GM10847 (cell line): Measurements from ENCODE around the gene PROB1.

Experiments
- POLR2A ChIP-seq: IDR thresholded peaks from 2 replicates; pipeline ENCODE4 v1.6.1; 2011; ENCODE audit not compliant: insufficient read length; ENCODE audit errors: extremely low read depth

Gene PROB1

DNA sequence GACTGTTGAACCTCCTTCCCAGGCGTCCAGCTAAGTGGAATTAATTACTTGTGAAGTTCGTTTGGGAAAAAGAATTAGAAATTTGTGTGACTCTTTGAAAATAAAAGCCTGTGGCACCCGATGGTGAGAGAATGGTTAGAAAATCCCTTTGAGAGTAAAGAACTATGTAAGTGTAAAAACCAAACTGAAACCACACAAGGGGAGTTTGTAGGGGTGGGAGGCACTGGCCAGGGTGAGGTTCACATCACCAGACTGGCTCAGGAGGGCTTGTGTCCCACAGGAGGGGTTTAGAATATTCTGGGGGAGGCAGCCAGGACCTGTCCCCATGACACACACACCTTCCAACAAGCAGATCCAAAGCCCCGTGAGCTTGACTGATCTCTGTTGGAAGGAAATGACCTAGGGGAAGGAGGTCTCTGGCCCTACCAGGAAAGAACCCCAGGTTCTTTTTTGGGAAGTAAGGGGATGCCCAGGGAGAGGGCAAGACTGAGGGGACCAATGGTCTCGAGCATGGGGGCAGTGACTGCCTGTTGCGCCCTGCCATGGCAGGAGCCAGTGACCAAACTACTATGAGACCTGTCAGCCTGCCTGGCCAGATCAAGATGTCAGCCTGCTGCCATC lies 4.7 kb upstream of the PROB1 start:
- TF ChIP-seq POLR2A: no peak

- no peak for TF ChIP-seq POLR2A
These were observed 3.0 kb upstream of the PROB1 start for GRCh38 chr5:139397921-139398320.

DNA sequence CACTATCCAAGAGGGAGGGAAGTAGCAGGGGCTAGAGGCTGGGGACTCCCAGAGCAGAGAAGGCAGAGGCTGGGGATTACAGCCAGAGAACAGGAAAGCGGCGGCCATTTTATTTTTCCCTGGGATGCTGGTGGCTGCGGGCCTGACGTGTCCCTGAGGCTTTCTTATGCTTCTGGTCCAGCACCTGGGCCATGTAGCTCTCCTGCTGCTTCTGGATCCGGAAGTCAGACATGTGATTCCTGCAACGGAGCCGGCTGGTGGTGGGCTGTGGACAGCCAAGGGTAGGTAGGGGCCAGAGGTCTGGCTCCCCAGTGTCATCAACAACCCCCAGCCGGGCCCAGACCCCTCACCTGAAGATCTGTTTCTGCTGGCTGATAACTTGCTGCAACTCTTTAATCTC lies 1.8 kb upstream of the PROB1 start:
- no peak for TF ChIP-seq POLR2A

DNA sequence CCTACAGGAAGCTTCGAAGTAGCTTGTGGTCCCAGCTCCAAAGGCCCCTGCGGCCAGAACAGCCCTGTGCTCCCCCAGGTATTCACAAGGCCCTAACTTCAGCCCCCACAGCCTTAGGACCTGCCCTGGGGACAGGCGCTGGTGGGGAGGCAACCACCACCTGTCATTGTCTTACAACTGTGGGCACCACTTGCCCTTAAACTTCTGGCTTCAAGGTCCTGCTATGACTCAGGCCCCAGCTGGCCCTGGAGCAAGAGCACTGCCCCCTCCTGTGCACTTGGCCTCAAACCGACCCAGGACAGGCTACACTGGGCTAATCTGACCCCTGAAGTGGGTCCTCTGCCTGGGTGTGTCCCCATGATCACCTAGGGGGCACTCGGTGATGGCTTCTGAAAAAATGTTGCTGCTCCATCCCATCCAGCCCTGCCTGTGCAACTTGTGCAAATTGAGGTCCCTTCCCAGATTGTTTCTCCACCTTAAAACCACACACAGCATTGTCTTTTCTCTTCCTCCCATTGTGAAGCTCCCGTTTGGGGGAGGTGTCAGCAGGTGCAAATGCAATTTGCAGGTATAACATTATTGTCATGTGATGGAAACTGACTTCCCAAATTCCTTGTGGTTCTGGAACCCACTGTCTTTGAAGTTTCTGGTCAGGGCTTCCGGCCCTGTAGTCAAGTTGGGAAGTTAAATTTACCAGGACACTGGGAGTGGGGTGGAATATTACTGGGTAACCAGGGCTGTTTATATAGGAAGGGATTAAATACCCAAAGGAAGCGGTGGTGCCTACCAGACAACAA lies 1.1 kb upstream of the PROB1 start:
- TF ChIP-seq POLR2A: no peak

DNA sequence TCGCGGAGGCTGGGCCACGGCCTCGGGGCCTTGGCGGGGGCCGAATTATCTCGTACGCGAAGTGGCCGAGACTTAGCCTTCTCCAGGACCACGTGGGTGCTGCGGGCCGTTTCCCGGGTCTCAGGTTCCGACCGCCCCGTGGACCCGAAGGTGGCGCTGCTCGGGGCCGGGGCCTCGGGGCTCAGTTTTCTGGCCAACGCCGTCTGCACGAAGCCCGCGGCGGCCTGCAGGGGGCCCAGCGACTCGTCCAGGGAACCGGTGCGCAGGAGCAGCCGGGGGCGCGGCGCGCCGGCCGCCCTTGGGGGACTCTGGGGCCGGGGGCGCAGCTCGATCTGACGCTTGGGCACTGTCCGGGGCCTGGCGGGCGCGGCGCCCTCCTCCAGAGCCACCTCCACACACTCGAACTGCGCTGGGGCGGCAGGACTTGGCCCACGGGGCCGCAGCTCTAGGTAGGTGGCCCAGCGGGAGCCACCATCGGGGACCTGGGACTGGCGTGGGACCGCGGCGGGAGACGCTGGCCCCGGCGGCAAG lies 716 bp downstream of the PROB1 start:
- TF ChIP-seq POLR2A: peak; percentile 6

DNA sequence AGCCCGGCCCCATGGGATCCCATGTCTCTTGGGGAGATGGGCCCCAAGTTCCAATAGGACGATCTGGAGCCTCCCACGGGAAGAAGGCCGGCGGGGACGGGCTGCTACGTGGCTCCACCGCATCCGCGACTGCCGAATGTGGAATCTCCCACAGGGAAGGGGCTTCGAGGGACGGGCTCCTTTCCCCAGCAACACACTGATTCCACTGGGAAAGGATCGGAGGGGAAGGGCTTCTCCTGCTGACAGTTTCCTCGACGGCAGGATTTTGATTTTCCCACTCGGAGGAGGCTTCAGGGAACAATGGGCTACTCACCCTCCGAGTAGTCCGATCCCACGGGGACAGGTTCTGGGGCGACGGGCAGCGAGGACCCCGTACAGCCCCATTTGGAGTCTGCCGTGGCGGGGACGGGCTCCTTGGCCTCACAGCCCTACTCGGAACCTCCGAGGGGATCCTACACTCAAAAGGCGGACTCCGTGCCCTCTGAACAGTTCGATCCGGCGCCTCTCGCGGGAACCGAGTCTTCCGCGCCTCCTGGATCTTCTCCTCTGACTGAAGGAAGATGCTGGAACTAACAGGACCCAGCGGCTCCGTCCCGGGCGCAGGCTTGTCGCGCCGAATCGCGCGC lies 1.3 kb downstream of the PROB1 start:
- peak; percentile 9 for TF ChIP-seq POLR2A

DNA sequence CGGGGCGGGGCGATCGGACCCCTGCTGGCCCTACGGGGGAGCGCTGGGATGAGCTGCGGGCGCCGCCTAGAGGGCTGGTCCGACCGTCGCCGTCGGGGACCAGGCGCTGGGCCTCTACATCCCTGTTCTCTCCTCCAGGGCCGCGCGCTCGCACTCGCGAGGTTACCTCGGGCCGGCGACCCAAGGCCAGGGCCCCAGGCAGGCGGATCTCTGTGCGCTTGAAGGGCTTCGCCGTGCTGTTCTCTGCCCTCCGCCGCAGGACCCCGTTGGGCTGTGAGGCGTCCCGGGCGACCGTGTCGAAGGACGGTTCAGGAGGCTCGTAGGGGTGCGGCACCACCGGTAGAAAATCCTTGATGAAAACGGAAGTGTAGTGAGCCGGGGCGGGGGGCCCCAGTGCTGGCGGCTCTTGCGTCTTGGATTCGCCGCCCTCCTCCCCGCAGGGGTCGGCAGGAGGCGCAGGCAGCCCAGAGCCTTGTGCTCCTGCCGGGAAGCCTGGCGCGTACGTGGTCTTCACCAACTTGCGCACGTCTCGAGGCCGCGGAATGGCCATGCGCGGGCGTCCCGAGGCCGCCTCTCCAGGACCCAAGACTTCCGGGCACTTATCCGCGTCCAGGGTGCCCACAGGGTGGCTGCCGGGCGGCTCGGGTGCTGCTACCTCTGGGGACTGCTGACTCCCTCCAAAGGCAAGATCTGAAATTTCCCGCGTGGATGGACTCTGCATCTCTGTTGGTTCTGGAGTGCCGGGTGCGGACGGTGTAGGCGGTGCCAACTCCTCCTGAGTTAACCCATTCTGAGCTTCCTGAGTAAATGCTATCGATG lies 2.0 kb downstream of the PROB1 start:
- TF ChIP-seq POLR2A: no peak

DNA sequence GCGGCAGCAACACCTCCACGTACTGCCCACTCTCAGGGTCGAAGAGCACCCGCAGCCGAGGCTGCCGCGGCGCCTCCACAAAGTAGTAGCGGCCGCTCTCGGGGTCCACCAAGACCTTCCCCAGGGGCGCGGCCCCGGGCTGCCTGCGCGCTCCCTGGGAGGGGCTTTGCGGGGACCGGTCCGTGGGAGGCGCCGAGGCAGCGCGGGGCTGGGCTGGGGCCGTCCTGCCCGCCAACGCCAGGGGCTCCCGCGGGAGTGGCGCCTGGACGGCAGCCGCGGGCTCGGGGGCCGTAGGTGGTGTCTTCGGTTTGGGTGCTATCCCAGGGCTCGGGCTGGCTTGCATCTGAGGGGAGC lies 2.6 kb downstream of the PROB1 start:
- TF ChIP-seq POLR2A: no peak

DNA sequence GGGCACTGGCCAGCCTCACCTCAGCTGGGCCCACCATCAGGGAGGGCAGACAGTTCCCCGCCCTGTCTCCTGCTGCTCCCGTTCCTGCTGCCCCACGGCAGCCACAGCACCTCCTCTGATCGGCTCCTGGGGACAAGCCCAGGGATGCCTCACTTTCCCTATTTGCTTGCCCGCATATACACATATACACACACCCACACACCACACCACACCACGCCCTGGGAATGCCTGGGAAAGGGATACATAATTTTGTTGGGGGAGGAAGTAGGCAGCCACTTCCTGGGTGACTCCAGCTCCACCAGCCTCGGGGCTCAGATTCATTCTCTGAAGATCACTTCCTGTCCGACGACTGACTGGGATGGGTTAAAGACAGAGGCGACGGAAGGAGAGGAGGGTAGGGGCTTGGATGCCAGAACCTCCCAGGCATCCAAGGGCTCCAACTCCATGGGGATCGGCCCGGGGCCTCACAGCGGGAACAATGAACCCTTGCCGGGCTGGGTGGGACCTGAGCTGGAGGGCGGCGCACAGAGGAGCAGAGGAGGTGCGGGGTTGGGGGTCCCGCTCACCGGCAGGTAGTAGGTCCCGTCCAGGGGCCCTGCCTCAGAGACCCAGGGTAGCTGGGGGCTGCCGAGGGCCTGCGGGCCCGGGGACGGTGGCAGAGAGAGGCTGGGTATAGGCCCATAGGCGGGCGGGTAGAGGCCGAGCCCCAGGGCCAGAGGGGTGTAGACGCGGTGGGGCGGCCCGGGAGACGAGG lies 3.2 kb downstream of the PROB1 start:
- no peak for TF ChIP-seq POLR2A

DNA sequence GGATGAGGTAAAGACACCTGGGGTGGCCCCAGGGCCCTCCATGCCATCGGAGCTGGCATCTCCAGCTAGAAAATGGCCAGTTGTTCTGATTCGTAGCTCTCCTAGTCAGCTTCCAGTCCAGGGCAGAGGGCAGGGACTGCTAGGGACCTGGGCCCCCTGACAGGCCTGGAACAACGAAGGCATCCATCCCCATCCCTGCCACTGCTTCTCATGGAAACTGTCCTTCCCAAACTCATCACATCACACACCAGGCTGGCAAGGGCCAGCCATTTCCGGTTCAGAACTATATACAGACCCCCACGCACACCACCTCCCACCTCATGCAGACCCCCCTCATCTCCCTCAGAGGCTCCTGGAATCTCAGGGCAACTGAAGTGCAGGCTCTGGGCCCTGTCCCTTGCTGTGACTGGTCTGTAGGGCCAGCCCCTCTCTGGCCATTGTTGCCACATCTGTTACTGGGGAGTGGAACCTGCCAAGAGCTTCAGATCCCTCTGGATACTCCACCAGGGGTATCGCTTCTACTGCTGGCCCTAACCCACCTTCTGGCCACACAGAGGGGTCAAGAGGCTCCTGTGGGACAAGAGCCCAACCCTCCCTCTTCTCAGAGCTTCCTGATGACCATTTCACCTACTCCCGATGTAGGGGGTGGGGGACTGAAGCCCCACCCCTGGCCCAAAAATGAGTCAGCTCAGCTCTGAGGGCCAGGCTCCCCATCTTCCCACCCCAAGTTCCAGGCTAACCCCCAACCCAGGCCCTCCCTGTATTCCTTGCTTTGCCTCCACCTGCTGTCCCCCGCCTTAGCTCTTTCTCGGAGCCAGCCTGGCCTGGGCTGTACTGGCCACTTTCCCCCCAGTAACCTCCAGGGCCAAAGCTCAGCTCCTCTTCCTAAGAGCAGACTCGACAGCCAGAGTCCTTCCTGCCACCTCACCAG lies 4.0 kb downstream of the PROB1 start:
- TF ChIP-seq POLR2A: no peak

- TF ChIP-seq POLR2A: peak; percentile 93
These were observed 4.9 kb downstream of the PROB1 start, which contains the start of gene MZB1 for GRCh38 chr5:139389701-139390638. Gene MZB1 (minus strand): TSS chr5:139389913. CDS start chr5:139389856, 57 bp downstream.

DNA sequence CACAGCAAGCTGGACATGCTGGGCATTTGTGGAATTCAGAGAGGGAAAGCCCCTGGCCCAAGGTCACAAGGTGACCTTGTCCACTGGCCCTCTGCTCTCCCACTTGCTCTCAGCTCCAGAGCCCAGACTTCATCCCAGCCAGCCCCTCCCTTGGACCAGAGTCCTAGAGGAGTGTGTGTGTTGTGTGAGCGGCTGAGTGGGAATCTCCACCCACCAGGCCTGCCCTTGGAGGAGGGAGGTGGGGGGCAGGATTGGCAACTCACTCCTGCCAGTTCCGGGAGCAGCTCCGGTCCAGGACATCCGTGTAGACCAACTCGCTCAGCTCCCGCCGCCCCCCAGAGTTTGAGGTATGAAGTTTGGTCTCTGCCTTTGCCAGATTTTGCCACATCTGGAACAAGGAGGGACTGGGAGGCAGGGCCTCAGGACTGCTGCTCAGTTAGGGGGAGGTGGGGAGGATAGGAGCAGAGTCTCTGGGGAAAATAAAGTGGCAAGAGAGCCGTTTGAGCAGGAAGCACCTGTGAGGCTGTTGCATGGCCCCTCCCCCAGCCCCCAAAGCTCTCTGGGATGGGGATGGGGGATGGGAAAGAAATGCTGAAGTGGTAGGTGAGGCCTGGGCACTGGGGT lies 6.6 kb downstream of the PROB1 start:
- TF ChIP-seq POLR2A: no peak
